MCF 10A (cell line): ENCODE results near the gene HES4. TPM values are rescaled to one million over a fixed set of nuclear protein-coding genes. Genes with fewer than 3 reads are reported as not detected.

Experiments
- BruUV-seq: library from RNA; stranded (reverse); fragments of 400-500 nt; replicated peaks from 2 replicates; lab custom pipeline; 2021; lab: Mats Ljungman, UMichigan
- CTCF ChIA-PET: fragments of 300-600 bp; sonication (Branson Sonifier 250); formaldehyde crosslinking; extraction: SDS; loops from one replicate; lab custom pipeline; 2021; ENCODE audit warnings: antibody characterized with exemption, inconsistent platforms; lab: Yijun Ruan, JAX
- POLR2A ChIA-PET: fragments of 300-600, 350-650 bp; sonication (Branson Sonifier 250); formaldehyde crosslinking; extraction: SDS; loops from one replicate; lab custom pipeline; 2020; ENCODE audit warnings: antibody characterized with exemption, inconsistent platforms; lab: Yijun Ruan, JAX
- DNase-seq: peaks from one replicate; pipeline ENCODE4 v3.0.0-alpha.2; 2018; ENCODE audit not compliant: unreplicated experiment
- H3K27ac Mint-ChIP-seq: one replicate; pipeline ENCODE4 v1.8.0; 2022; ENCODE audit warnings: mild to moderate bottlenecking, low read depth, mixed read lengths; ENCODE audit not compliant: unreplicated experiment
- H3K27me3 Mint-ChIP-seq: one replicate; pipeline ENCODE4 v1.8.0; 2022; ENCODE audit warnings: mixed read lengths; ENCODE audit not compliant: insufficient read depth, unreplicated experiment
- H3K36me3 Mint-ChIP-seq: one replicate; pipeline ENCODE4 v1.8.0; 2022; ENCODE audit warnings: mild to moderate bottlenecking, moderate library complexity, mixed read lengths; ENCODE audit not compliant: insufficient read depth, unreplicated experiment
- H3K4me1 Mint-ChIP-seq: one replicate; pipeline ENCODE4 v1.8.0; 2022; ENCODE audit warnings: mixed read lengths; ENCODE audit not compliant: insufficient read depth, unreplicated experiment
- H3K4me3 Mint-ChIP-seq: one replicate; pipeline ENCODE4 v1.8.0; 2022; ENCODE audit warnings: mild to moderate bottlenecking, moderate library complexity, mixed read lengths; ENCODE audit not compliant: unreplicated experiment
- H3K9me3 Mint-ChIP-seq: one replicate; pipeline ENCODE4 v1.8.0; 2022; ENCODE audit warnings: mixed read lengths; ENCODE audit not compliant: unreplicated experiment
- CTCF ChIP-seq: fragments of 200-600 bp; IDR thresholded peaks from one replicate; pipeline ENCODE4 v1.8.0; 2022; ENCODE audit warnings: antibody characterized with exemption, mild to moderate bottlenecking; ENCODE audit not compliant: unreplicated experiment
- intact Hi-C: fragments of 100-400 bp; cut with micrococcal nuclease; formaldehyde crosslinking; loops from 2 replicates; pipeline ENCODE4 v1.14.1; 2022
- total RNA-seq: library from RNA; stranded (reverse); gene quantifications from 2 replicates; pipeline ENCODE4 v1.2.3, GENCODE V29; 2022

HES4 gene
- total RNA-seq, 1 experiment from 2014 or later, result 42.1 TPM

- H3K9me3 Mint-ChIP-seq, result no peaks in the 10 kb centered on the region
- TF ChIP-seq CTCF, result no peak
- peaks cover 68% of the 10 kb centered on the region for H3K36me3 Mint-ChIP-seq
- POLR2A ChIA-PET, result no interaction called here
- BruUV-seq, result no TSS peak
- H3K27ac Mint-ChIP-seq, result no peak overlapping the region
- DNase-seq, result no peak
- no peaks in the 10 kb centered on the region for H3K4me1 Mint-ChIP-seq
- H3K4me3 Mint-ChIP-seq, result no peak overlapping the region
- CTCF ChIA-PET, result interaction anchor here (0.7 kb wide), 2 partner anchors 30 to 48 kb away, joined by 3 to 4 read pairs; no protein-coding TSS in a partner anchor
- H3K27me3 Mint-ChIP-seq, result no peaks in the 10 kb centered on the region
- intact Hi-C loops, result no loop called here
These were observed 48.5 kb downstream of the HES4 start for GRCh38 chr1:951364-951763.

- peaks cover 71% of the 10 kb centered on the region for H3K36me3 Mint-ChIP-seq
- no peak overlapping the region for H3K27ac Mint-ChIP-seq
- POLR2A ChIA-PET, result no interaction called here
- no peaks in the 10 kb centered on the region for H3K27me3 Mint-ChIP-seq
- intact Hi-C loops, result no loop called here
- H3K4me1 Mint-ChIP-seq, result no peaks in the 10 kb centered on the region
- no peak for TF ChIP-seq CTCF
- no peak for DNase-seq
- no peak overlapping the region for H3K4me3 Mint-ChIP-seq
- no peaks in the 10 kb centered on the region for H3K9me3 Mint-ChIP-seq
- no TSS peak for BruUV-seq
- CTCF ChIA-PET, result no interaction called here
These were observed 49.0 kb downstream of the HES4 start for GRCh38 chr1:950881-951280.

GRCh38 chr1:950268-950667 is 49.6 kb downstream of the HES4 start:
- H3K27me3 Mint-ChIP-seq, result no peaks in the 10 kb centered on the region
- H3K36me3 Mint-ChIP-seq, result peaks cover 65% of the 10 kb centered on the region
- H3K4me1 Mint-ChIP-seq, result no peaks in the 10 kb centered on the region
- no peak for DNase-seq
- no peak overlapping the region for H3K4me3 Mint-ChIP-seq
- intact Hi-C loops, result no loop called here
- CTCF ChIA-PET, result no interaction called here
- H3K9me3 Mint-ChIP-seq, result no peaks in the 10 kb centered on the region
- no peak for TF ChIP-seq CTCF
- POLR2A ChIA-PET, result no interaction called here
- H3K27ac Mint-ChIP-seq, result no peak overlapping the region
- BruUV-seq, result no TSS peak

Other genes starting within 250 kb of the HES4 start
- gene SAMD11, start 76.2 kb downstream of the HES4 start, total RNA-seq, result not detected in 2 replicates
- gene NOC2L, start 40.8 kb downstream of the HES4 start, total RNA-seq, result 117 and 136 TPM in 2 replicates
- 15.1 and 18.1 TPM in 2 replicates for gene KLHL17, start 39.5 kb downstream of the HES4 start, total RNA-seq
- 7.9 and 11.1 TPM in 2 replicates for gene PLEKHN1, start 33.6 kb downstream of the HES4 start, total RNA-seq
- gene PERM1, start 18.0 kb downstream of the HES4 start, total RNA-seq, result not detected in 2 replicates
- 7.4 and 8.8 TPM in 2 replicates for gene ISG15, start 13.4 kb upstream of the HES4 start, total RNA-seq
- gene AGRN, start 20.0 kb upstream of the HES4 start, total RNA-seq, result 286 and 303 TPM in 2 replicates
- 0.30 and 0.37 TPM in 2 replicates for gene RNF223, start 74.2 kb upstream of the HES4 start, total RNA-seq
- 15.7 and 18.6 TPM in 2 replicates for gene C1orf159, start 116.0 kb upstream of the HES4 start, total RNA-seq
- gene TTLL10, start 173.8 kb upstream of the HES4 start, total RNA-seq, result not detected in 2 replicates
- gene TNFRSF18, start 206.5 kb upstream of the HES4 start, total RNA-seq, result not detected in 2 replicates
- not detected in 2 replicates for gene TNFRSF4, start 214.1 kb upstream of the HES4 start, total RNA-seq
- 122 and 127 TPM in 2 replicates for gene SDF4, start 231.9 kb upstream of the HES4 start, total RNA-seq
- 24.6 and 31.5 TPM in 2 replicates for gene B3GALT6, start 232.1 kb upstream of the HES4 start, total RNA-seq
- gene C1QTNF12, start 246.6 kb upstream of the HES4 start, total RNA-seq, result 1.5 and 3.3 TPM in 2 replicates